HepG2 (cell line): Measurements from ENCODE around the gene ANAPC16. TPM values are rescaled to one million over a fixed set of nuclear protein-coding genes. Genes with fewer than 3 reads are reported as not detected.

Source experiments
- HMG20B ChIP-seq: conservative IDR thresholded peaks from 2 replicates; pipeline ENCODE4 v1.6.1; 2016; ENCODE audit warnings: missing genetic modification reagents, missing compliant biosample characterization
- HNF1A ChIP-seq, 2 experiments: sonication (generic) in 1 of 2; formaldehyde crosslinking in 1 of 2; IDR thresholded peaks; 2 replicates each; pipeline versions ENCODE4 v1.4.0 to v1.6.1; 2016 to 2020; ENCODE audit warnings: borderline replicate concordance in 1 of 2, low read depth in 1 of 2, mild to moderate bottlenecking in 1 of 2, missing genetic modification reagents in 1 of 2
- HNF4A ChIP-seq: sonication (generic); formaldehyde crosslinking; IDR thresholded peaks from 2 replicates; pipeline ENCODE4 v1.4.0; 2020; ENCODE audit warnings: missing genetic modification reagents
- MTERF4 ChIP-seq: sonication (generic); formaldehyde crosslinking; IDR thresholded peaks from 2 replicates; pipeline ENCODE4 v1.8.0; 2023; ENCODE audit warnings: mild to moderate bottlenecking, missing genetic modification reagents
- RBFOX2 ChIP-seq: fragments of 200-400 bp; formaldehyde crosslinking; IDR thresholded peaks from 2 replicates; pipeline ENCODE4 v1.6.1; 2017; ENCODE audit warnings: low read depth, mild to moderate bottlenecking, low read length
- RBM22 ChIP-seq: fragments of 200-400 bp; formaldehyde crosslinking; optimal IDR thresholded peaks from 2 replicates; pipeline ENCODE3; 2017; ENCODE audit warnings: mild to moderate bottlenecking, low read length, moderate library complexity
- RBM39 ChIP-seq: fragments of 200-400 bp; formaldehyde crosslinking; IDR thresholded peaks from one replicate; pipeline ENCODE4 v1.6.1; 2018; ENCODE audit warnings: antibody characterized with exemption, mild to moderate bottlenecking, low read depth, low read length; ENCODE audit not compliant: poor library complexity, severe bottlenecking
- SMAD3 ChIP-seq: sonication (generic); formaldehyde crosslinking; IDR thresholded peaks from 2 replicates; pipeline ENCODE4 v1.4.0; 2020; ENCODE audit warnings: missing genetic modification reagents
- SOX5 ChIP-seq: IDR thresholded peaks from 2 replicates; pipeline ENCODE4 v1.6.1; 2016; ENCODE audit warnings: borderline replicate concordance
- TFE3 ChIP-seq: IDR thresholded peaks from 2 replicates; pipeline ENCODE4 v1.6.1; 2016
- ZBTB33 ChIP-seq: sonication (generic); formaldehyde crosslinking; IDR thresholded peaks from 2 replicates; pipeline ENCODE4 v1.4.0; 2020; ENCODE audit warnings: missing genetic modification reagents
- ZMYM2 ChIP-seq: sonication (generic); formaldehyde crosslinking; IDR thresholded peaks from 2 replicates; pipeline ENCODE4 v1.8.0; 2022; ENCODE audit warnings: mild to moderate bottlenecking, missing genetic modification reagents
- ZNF225 ChIP-seq: sonication (generic); formaldehyde crosslinking; IDR thresholded peaks from 2 replicates; pipeline ENCODE4 v1.4.0; 2020; ENCODE audit warnings: mild to moderate bottlenecking, missing genetic modification reagents
- ZNF276 ChIP-seq: sonication (generic); formaldehyde crosslinking; IDR thresholded peaks from 2 replicates; pipeline ENCODE4 v1.4.0; 2020; ENCODE audit warnings: mild to moderate bottlenecking, low read depth, missing genetic modification reagents
- ZNF331 ChIP-seq: sonication (generic); formaldehyde crosslinking; IDR thresholded peaks from 2 replicates; pipeline ENCODE4 v1.4.0; 2020; ENCODE audit warnings: missing genetic modification reagents
- ZNF639 ChIP-seq: conservative IDR thresholded peaks from 2 replicates; pipeline ENCODE4 v1.6.1; 2018; ENCODE audit warnings: missing genetic modification reagents
- ZNF788 ChIP-seq: sonication (generic); formaldehyde crosslinking; IDR thresholded peaks from 2 replicates; pipeline ENCODE4 v1.5.0; 2020; ENCODE audit warnings: mild to moderate bottlenecking, missing genetic modification reagents, borderline replicate concordance
- ZSCAN29 ChIP-seq: sonication (generic); formaldehyde crosslinking; conservative IDR thresholded peaks from 2 replicates; pipeline ENCODE4 v1.4.0; 2020; ENCODE audit warnings: mild to moderate bottlenecking, missing genetic modification reagents
- polyA plus RNA-seq, 8 experiments: library from polyadenylated mRNA; depleted of rRNA in 3 of 8; stranded (reverse) in 7 of 8; unstranded in 1 of 8; fragments of >200 nt; fragmentation: Illumina TruSeq in 4 of 8; extraction: Trizol in 4 of 8; gene quantifications; 2 replicates each; pipeline versions ENCODE4 v1.2.1 to v1.2.3, GENCODE V29; 2011 to 2016; ENCODE audit warnings: low read depth in 4 of 8, missing spikeins in 1 of 8, mixed read lengths in 1 of 8; ENCODE audit not compliant: insufficient read depth in 1 of 8
- total RNA-seq, 5 experiments: library from RNA; depleted of rRNA; stranded (reverse); fragments of >200 nt; fragmentation: Illumina TruSeq; extraction: Trizol; gene quantifications; 2 replicates each; pipeline ENCODE4 v1.2.3, GENCODE V29; 2016; ENCODE audit warnings: low read depth in 1 of 5

ANAPC16 gene
- total and polyA plus RNA-seq, 2 of the 13 experiments (the other 11 are each of a cell fraction or from before 2014, with no cell fraction given), result 74.8 to 89.4 TPM

- TF ChIP-seq SMAD3 (CRISPR knock-in tag) (no peak), ZBTB33 (CRISPR knock-in tag) (0 out of 2 replicates have a peak, but pooled peaks have one; percentile 11), TFE3 (CRISPR knock-in tag) (0 out of 2 replicates have a peak, but pooled peaks have one; percentile 37), HNF1A (IDR thresholded peaks at IDR 0.05; ENCODE audit: low read depth) (no peak), HNF1A (CRISPR knock-in tag; IDR thresholded peaks at IDR 0.05; ENCODE audit: borderline replicate concordance) (peak; percentile 47; the same call in 1 of the 2 replicates), RBM22 (no peak), ZNF276 (CRISPR knock-in tag) (no peak), SOX5 (CRISPR knock-in tag) (peak; percentile 97), MTERF4 (no peak), RBM39 (no peak), HNF4A (peak; percentile 84), RBFOX2 (no peak), ZNF225 (CRISPR knock-in tag) (no peak), ZNF331 (CRISPR knock-in tag) (peak; percentile 66; the same call in 1 of the 2 replicates), ZNF639 (no peak), ZMYM2 (CRISPR knock-in tag) (peak; percentile 95), ZNF788 (no peak), ZSCAN29 (no peak), HMG20B (CRISPR knock-in tag) (no peak)
Measured at GRCh38 chr10:72251635-72252034, 35.8 kb downstream of the ANAPC16 start (continued).
